HT-29 (cell line): ENCODE data around the gene VPS8. TPM values are rescaled to one million over a fixed set of nuclear protein-coding genes. Genes with fewer than 3 reads are reported as not detected.
A peak's percentile ranks its signal among the peaks of the same experiment; 100 is the strongest.

ENCODE experiments used
- DNase-seq: peaks from one replicate; pipeline ENCODE4 v3.0.0-alpha.2; 2015; ENCODE audit warnings: low spot score
- total RNA-seq: library from RNA; depleted of rRNA; stranded (reverse); fragments of >200 nt; shearing (Covaris generic); gene quantifications from 2 replicates; pipeline ENCODE4 v1.2.3, GENCODE V29; 2014; rRNA removed

VPS8 gene
- total RNA-seq, result 9.1 and 11.7 TPM in 2 replicates

- DNase-seq, result peak; percentile 97
These were observed at the start of gene VPS8 for GRCh38 chr3:184811999-184812661. Gene VPS8 (plus strand): TSS chr3:184812166. CDS start chr3:184824633, 12,467 bp downstream.

GRCh38 chr3:184764191-184764590, 47.8 kb upstream of the VPS8 start:
- DNase-seq, result no peak

- DNase-seq, result no peak
These were observed 46.8 kb upstream of the VPS8 start for GRCh38 chr3:184765047-184765729.

- DNase-seq, result no peak
These were observed 46.3 kb upstream of the VPS8 start for GRCh38 chr3:184765730-184766074.

GRCh38 chr3:184766555-184767261, 45.3 kb upstream of the VPS8 start:
- DNase-seq, result no peak

- DNase-seq, result no peak
These were observed 44.6 kb upstream of the VPS8 start for GRCh38 chr3:184767377-184767776.

- no peak for DNase-seq
These were observed 42.4 kb upstream of the VPS8 start for GRCh38 chr3:184769382-184770170.

GRCh38 chr3:184770541-184770940, 41.4 kb upstream of the VPS8 start:
- DNase-seq, result no peak

- DNase-seq, result no peak
These were observed 40.5 kb upstream of the VPS8 start for GRCh38 chr3:184771301-184772127.

- no peak for DNase-seq
These were observed 39.2 kb upstream of the VPS8 start for GRCh38 chr3:184772667-184773272.

GRCh38 chr3:184773283-184774186, 38.4 kb upstream of the VPS8 start:
- no peak for DNase-seq

- DNase-seq, result no peak
These were observed 35.0 kb upstream of the VPS8 start for GRCh38 chr3:184776916-184777315.

GRCh38 chr3:184777566-184778356, 34.2 kb upstream of the VPS8 start:
- DNase-seq, result peak; percentile 85

GRCh38 chr3:184778426-184779332, 33.3 kb upstream of the VPS8 start:
- DNase-seq, result no peak

GRCh38 chr3:184780981-184781515, 30.9 kb upstream of the VPS8 start:
- DNase-seq, result no peak

- DNase-seq, result no peak
These were observed 30.2 kb upstream of the VPS8 start for GRCh38 chr3:184781801-184782200.

GRCh38 chr3:184783319-184783718, 28.6 kb upstream of the VPS8 start:
- DNase-seq, result no peak
